Measurements from ENCODE around the gene KCNQ1. TPM values are rescaled to one million over a fixed set of nuclear protein-coding genes. Genes with fewer than 3 reads are reported as not detected.

Gene KCNQ1
- polyA plus RNA-seq, 1 donor from 2014 or later: not detected

DNA sequence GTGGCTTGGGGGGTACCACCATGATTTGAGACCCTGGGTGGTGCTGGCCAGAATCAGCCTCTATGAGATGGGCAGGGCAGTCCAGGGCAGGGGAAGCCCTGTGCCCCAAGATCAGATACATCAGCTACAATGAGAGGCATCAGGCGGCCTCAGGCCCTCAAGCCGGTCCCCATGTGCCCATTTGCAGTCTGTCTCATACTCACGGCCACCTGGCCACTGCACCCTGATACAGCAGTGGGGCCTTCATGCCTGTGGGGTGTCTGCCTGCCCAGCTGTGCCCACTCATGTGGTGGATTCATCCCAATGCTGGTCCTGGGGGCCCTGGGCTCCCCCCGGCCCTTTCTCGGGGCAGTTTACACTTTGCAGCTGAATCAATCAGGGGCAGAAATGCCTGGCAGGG, 297.4 kb downstream of the KCNQ1 start:
- no peak for TF ChIP-seq RAD21 (conservative IDR thresholded peaks at IDR 0.05)
- no peak for TF ChIP-seq SMC3 (conservative IDR thresholded peaks at IDR 0.05; ENCODE audit: poor library complexity)
- no peak for TF ChIP-seq EP300 (conservative IDR thresholded peaks at IDR 0.05; ENCODE audit: poor library complexity, severe bottlenecking)
- TF ChIP-seq, protein P1, sequence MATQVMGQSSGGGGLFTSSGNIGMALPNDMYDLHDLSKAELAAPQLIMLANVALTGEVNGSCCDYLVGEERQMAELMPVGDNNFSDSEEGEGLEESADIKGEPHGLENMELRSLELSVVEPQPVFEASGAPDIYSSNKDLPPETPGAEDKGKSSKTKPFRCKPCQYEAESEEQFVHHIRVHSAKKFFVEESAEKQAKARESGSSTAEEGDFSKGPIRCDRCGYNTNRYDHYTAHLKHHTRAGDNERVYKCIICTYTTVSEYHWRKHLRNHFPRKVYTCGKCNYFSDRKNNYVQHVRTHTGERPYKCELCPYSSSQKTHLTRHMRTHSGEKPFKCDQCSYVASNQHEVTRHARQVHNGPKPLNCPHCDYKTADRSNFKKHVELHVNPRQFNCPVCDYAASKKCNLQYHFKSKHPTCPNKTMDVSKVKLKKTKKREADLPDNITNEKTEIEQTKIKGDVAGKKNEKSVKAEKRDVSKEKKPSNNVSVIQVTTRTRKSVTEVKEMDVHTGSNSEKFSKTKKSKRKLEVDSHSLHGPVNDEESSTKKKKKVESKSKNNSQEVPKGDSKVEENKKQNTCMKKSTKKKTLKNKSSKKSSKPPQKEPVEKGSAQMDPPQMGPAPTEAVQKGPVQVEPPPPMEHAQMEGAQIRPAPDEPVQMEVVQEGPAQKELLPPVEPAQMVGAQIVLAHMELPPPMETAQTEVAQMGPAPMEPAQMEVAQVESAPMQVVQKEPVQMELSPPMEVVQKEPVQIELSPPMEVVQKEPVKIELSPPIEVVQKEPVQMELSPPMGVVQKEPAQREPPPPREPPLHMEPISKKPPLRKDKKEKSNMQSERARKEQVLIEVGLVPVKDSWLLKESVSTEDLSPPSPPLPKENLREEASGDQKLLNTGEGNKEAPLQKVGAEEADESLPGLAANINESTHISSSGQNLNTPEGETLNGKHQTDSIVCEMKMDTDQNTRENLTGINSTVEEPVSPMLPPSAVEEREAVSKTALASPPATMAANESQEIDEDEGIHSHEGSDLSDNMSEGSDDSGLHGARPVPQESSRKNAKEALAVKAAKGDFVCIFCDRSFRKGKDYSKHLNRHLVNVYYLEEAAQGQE (IDR thresholded peaks at IDR 0.05; ENCODE audit: borderline replicate concordance): no peak
- Histone ChIP-seq H3K36me3 (ENCODE audit: insufficient read depth, low read length) (no peaks in the 10 kb centered on the region), H3K9me3 (ENCODE audit: low read length) (no peaks in the 10 kb centered on the region), H3K27ac (ENCODE audit: low read length) (no peak overlapping the region), H3K79me2 (replicated peaks; ENCODE audit: insufficient read depth, low read length) (no peaks in the 10 kb centered on the region), H3K9me2 (ENCODE audit: insufficient read depth, low read length) (no peaks in the 10 kb centered on the region), H2AFZ (ENCODE audit: low read depth, low read length) (no peak overlapping the region), H4K20me1 (ENCODE audit: insufficient read depth) (no peaks in the 10 kb centered on the region), H3K9ac (ENCODE audit: low read length) (no peak overlapping the region), H3K4me3 (ENCODE audit: low read length) (no peak overlapping the region), H3K4me2 (ENCODE audit: low read length) (no peak overlapping the region), H3F3A (ENCODE audit: insufficient read depth, low read length, poor library complexity, severe bottlenecking) (no peaks in the 10 kb centered on the region), H3K27me3 (ENCODE audit: insufficient read depth, low read depth, low read length) (no peaks in the 10 kb centered on the region)

DNA sequence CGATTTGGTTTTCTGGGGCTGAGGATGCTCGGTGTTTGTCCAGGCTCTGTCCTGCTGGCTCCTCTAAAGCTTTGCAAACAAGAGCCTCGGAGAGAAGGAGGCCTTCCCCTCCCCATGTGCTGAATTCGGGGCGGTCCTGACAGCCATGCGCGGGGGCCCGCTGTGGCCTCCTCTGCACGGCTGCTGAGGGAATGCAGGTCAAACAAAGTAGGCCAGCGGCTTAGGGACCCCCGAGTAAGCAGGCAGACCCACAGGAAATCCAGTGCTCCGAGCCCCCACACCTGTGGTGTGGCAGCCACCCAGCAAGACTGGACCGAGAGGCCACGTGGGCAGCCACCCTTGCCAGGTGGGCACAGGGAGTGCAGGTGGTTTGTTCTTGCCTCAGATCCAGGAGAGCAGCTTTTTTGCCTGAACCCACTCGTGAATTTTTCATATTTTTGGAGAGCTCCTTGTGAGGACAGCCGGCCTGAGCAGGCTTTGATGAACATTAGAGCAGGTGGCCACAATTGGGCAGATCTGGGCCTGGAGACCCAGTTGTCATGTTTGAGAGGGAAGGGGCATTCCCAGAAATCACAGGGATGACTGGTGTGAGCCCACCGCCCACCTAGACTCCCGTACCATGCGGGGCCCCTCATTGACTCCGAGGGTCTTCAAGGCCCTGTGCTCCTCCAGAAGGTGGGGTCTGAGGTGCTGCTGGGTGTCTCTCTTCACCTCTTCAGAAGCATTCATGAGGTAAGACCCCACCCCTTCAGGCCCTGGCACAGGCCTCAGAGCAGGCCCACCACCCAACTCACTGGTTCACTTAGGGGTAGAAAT, 298.0 kb downstream of the KCNQ1 start:
- no peaks in the 10 kb centered on the region for H3F3A ChIP-seq (ENCODE audit: insufficient read depth, low read length, poor library complexity, severe bottlenecking)
- H3K4me2 ChIP-seq (ENCODE audit: low read length): no peak overlapping the region
- no peak overlapping the region for H3K9ac ChIP-seq (ENCODE audit: low read length)
- H3K27me3 ChIP-seq (ENCODE audit: insufficient read depth, low read depth, low read length): no peaks in the 10 kb centered on the region
- no peak for TF ChIP-seq TAF1 (IDR thresholded peaks at IDR 0.05; ENCODE audit: low read depth)
- TF ChIP-seq, protein P2, sequence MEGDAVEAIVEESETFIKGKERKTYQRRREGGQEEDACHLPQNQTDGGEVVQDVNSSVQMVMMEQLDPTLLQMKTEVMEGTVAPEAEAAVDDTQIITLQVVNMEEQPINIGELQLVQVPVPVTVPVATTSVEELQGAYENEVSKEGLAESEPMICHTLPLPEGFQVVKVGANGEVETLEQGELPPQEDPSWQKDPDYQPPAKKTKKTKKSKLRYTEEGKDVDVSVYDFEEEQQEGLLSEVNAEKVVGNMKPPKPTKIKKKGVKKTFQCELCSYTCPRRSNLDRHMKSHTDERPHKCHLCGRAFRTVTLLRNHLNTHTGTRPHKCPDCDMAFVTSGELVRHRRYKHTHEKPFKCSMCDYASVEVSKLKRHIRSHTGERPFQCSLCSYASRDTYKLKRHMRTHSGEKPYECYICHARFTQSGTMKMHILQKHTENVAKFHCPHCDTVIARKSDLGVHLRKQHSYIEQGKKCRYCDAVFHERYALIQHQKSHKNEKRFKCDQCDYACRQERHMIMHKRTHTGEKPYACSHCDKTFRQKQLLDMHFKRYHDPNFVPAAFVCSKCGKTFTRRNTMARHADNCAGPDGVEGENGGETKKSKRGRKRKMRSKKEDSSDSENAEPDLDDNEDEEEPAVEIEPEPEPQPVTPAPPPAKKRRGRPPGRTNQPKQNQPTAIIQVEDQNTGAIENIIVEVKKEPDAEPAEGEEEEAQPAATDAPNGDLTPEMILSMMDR (IDR thresholded peaks at IDR 0.05; ENCODE audit: poor library complexity, severe bottlenecking): no peak
- no peak for TF ChIP-seq EZH2 (IDR thresholded peaks at IDR 0.05; ENCODE audit: borderline replicate concordance, insufficient read depth, low read length, poor library complexity, severe bottlenecking)
- TF ChIP-seq, protein P1 (IDR thresholded peaks at IDR 0.05; ENCODE audit: borderline replicate concordance): no peak
- TF ChIP-seq SMC3 (conservative IDR thresholded peaks at IDR 0.05; ENCODE audit: poor library complexity): no peak
- TF ChIP-seq MXI1 (conservative IDR thresholded peaks at IDR 0.05; ENCODE audit: poor library complexity, severe bottlenecking): no peak
- TF ChIP-seq EP300 (conservative IDR thresholded peaks at IDR 0.05; ENCODE audit: poor library complexity, severe bottlenecking): no peak
- no peak for TF ChIP-seq POLR2AphosphoS5 (IDR thresholded peaks at IDR 0.05)
- TF ChIP-seq RAD21 (conservative IDR thresholded peaks at IDR 0.05): no peak
- no peaks in the 10 kb centered on the region for H3K9me3 ChIP-seq (ENCODE audit: low read length)
- no peak overlapping the region for H2AFZ ChIP-seq (ENCODE audit: low read depth, low read length)
- no peaks in the 10 kb centered on the region for H4K20me1 ChIP-seq (ENCODE audit: insufficient read depth)
- H3K79me2 ChIP-seq (replicated peaks; ENCODE audit: insufficient read depth, low read length): no peaks in the 10 kb centered on the region
- no peak overlapping the region for H3K4me3 ChIP-seq (ENCODE audit: low read length)
- no peaks in the 10 kb centered on the region for H3K9me2 ChIP-seq (ENCODE audit: insufficient read depth, low read length)
- H3K36me3 ChIP-seq (ENCODE audit: insufficient read depth, low read length): no peaks in the 10 kb centered on the region
- H3K27ac ChIP-seq (ENCODE audit: low read length): no peak overlapping the region

Measured in neural cell (in vitro differentiated cells).